ENCODE results near the gene TMPRSS15.

DNA sequence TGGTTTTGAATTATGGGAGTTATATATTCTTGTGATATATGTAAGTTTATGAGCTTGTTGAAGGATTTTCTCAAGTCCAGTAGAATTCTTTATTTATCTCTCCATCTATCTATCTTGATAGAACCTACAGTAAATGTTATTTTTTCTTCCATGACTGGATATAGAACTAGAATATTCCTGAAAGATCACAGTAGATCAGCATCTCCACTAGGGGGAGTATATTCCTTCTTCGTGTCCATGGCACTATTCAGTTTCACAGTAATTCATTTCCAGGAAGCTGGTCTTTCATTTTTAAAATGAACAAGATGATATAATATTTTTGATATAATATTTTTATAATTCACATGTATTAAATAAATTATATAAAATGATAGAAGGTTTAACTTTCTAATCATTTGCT lies 18.8 kb downstream of the TMPRSS15 start:
- TF ChIP-seq, protein P1, sequence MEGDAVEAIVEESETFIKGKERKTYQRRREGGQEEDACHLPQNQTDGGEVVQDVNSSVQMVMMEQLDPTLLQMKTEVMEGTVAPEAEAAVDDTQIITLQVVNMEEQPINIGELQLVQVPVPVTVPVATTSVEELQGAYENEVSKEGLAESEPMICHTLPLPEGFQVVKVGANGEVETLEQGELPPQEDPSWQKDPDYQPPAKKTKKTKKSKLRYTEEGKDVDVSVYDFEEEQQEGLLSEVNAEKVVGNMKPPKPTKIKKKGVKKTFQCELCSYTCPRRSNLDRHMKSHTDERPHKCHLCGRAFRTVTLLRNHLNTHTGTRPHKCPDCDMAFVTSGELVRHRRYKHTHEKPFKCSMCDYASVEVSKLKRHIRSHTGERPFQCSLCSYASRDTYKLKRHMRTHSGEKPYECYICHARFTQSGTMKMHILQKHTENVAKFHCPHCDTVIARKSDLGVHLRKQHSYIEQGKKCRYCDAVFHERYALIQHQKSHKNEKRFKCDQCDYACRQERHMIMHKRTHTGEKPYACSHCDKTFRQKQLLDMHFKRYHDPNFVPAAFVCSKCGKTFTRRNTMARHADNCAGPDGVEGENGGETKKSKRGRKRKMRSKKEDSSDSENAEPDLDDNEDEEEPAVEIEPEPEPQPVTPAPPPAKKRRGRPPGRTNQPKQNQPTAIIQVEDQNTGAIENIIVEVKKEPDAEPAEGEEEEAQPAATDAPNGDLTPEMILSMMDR (IDR thresholded peaks at IDR 0.05), result peak in 1 of 4 experiments; percentile 8
- TF ChIP-seq POLR2A (IDR thresholded peaks at IDR 0.05), result no peak
